ENCODE measurements around the gene CASS4. TPM values are rescaled to one million over a fixed set of nuclear protein-coding genes. Genes with fewer than 3 reads are reported as not detected.

CASS4 gene
- total RNA-seq, 2 donors from 2014 or later: 0.52 TPM; not detected in 1

DNA sequence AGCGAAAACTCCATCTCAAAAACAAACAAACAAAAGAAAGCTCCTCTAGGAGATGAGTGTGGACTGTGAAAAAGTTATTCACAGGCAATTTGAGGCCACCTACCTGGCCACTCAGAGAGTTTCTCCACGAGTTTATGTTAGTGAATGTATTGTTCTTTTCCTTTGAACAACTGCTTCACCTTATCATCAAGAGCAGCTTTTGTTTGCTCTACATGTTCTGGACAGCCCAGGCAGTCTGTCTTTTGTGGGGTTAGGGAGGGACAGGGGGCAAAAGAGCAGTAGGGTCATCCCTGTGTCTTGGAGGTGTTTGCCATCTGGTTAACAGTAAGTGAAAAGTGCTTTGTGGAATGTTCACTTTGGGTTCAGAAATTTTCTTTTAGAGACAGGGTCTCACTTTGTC lies 8.0 kb downstream of the CASS4 start:
- no peaks in the 10 kb centered on the region for H3K9me3 ChIP-seq
- 59 to 65% methylated on average over 2 of the region's 2 CpGs for WGBS, 2 donors
- no peaks in the 10 kb centered on the region for H3K4me1 ChIP-seq
- H3K27me3 ChIP-seq: no peaks in the 10 kb centered on the region
- DNase-seq (no peak), ATAC-seq (no peak)
- no peak overlapping the region for H3K4me3 ChIP-seq
- TF ChIP-seq, protein P1, sequence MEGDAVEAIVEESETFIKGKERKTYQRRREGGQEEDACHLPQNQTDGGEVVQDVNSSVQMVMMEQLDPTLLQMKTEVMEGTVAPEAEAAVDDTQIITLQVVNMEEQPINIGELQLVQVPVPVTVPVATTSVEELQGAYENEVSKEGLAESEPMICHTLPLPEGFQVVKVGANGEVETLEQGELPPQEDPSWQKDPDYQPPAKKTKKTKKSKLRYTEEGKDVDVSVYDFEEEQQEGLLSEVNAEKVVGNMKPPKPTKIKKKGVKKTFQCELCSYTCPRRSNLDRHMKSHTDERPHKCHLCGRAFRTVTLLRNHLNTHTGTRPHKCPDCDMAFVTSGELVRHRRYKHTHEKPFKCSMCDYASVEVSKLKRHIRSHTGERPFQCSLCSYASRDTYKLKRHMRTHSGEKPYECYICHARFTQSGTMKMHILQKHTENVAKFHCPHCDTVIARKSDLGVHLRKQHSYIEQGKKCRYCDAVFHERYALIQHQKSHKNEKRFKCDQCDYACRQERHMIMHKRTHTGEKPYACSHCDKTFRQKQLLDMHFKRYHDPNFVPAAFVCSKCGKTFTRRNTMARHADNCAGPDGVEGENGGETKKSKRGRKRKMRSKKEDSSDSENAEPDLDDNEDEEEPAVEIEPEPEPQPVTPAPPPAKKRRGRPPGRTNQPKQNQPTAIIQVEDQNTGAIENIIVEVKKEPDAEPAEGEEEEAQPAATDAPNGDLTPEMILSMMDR (IDR thresholded peaks at IDR 0.05): no peak
- TF ChIP-seq POLR2A (IDR thresholded peaks at IDR 0.05): no peak
- intact Hi-C loops (cut with DNase I): no loop called here
- H3K27ac ChIP-seq: no peak overlapping the region
- H3K36me3 ChIP-seq (replicated peaks in 1 of 2; ENCODE audit: insufficient read depth in 1 of 2, low read depth in 2 of 2): no peaks in the 10 kb centered on the region

DNA sequence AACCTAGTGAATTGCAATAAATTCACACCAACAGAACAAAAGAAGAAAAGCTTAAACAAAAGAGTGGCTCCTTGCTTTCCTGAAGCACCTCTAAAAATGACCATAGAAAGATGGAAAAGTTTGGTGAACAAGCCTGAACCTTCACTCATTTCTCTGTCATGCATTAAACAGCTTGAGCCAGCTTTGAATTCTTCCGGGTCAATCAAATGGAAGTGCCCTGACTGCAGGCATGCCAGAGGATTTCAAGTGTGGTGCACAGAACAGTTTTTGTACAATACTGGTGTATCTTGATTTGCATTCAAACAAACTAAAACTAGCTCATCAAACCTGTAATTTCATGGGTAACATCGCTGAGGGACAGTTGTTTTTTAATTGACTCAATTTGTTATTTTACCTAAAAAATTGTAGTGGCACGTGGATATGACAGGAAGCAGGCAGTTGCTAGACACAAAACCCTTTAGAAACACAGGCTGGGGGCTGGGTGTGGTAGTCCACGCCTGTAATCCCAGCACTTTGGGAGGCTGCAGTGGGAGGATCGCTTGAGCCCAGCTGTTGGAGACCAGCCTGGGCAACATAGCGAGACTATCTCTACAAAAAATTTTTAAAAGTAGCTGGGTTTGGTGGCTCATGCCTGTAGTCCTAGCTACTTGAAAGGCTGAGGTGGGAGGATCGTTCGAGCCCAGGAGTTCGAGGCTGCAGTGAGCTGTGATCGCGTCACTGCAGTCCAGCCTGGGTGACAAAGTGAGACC lies 9.1 kb downstream of the CASS4 start:
- TF ChIP-seq POLR2A (IDR thresholded peaks at IDR 0.05): no peak
- TF ChIP-seq, protein P1 (IDR thresholded peaks at IDR 0.05): no peak
- no peaks in the 10 kb centered on the region for H3K36me3 ChIP-seq (replicated peaks in 1 of 2; ENCODE audit: insufficient read depth in 1 of 2, low read depth in 2 of 2)
- intact Hi-C loops (cut with DNase I): no loop called here
- H3K27me3 ChIP-seq: no peaks in the 10 kb centered on the region
- H3K9me3 ChIP-seq: no peaks in the 10 kb centered on the region
- no peaks in the 10 kb centered on the region for H3K4me1 ChIP-seq
- no peak overlapping the region for H3K27ac ChIP-seq
- no peak overlapping the region for H3K4me3 ChIP-seq
- no peak for DNase-seq
- 75% methylated on average over 11 of the region's 11 CpGs for WGBS, 2 donors
- ATAC-seq: no peak

DNA sequence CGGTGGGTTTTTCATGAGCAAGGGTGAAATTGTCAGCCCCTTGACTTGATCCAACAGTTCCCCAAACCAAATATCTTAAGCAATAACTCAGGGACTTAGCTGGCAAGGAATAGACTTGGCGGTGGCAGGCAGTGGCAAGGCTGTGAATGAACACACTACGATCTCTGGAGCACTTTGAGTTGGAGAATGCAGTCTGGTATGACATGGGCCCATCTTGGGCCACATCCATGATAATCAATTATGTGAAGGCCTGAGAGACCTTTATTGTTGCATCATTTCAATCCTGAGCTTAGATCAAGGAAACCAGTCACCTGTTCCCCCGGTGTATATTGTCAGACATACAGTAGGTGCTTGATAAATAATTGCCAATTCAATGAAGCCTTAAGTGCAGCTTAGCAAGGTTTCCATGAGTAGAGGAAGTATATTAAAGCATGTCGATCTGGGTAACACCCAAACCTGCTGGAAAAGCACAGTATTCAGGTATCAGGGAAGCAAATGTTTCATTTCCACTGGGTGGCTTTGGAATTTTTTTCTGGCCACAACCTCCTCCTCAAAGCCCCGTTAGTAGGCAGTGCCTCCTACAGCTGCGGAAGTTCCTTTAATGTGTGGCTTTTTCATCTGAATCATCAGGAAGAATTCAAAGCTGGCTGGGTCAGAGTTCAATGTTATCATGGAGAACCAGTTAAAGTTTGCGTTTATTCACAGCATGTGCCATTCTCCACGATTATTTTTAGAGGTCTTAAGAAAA lies 10.2 kb downstream of the CASS4 start:
- Histone ChIP-seq H3K27ac (no peak overlapping the region), H3K9me3 (no peaks in the 10 kb centered on the region), H3K4me3 (no peak overlapping the region), H3K36me3 (replicated peaks in 1 of 2; ENCODE audit: insufficient read depth in 1 of 2, low read depth in 2 of 2) (no peaks in the 10 kb centered on the region), H3K27me3 (no peaks in the 10 kb centered on the region), H3K4me1 (no peaks in the 10 kb centered on the region)
- intact Hi-C loops (cut with DNase I): no loop called here
- TF ChIP-seq POLR2A (IDR thresholded peaks at IDR 0.05): no peak
- TF ChIP-seq, protein P1 (IDR thresholded peaks at IDR 0.05): no peak
- DNase-seq (no peak), ATAC-seq (no peak)
- WGBS, 2 donors: 55 to 57% methylated on average over 9 of the region's 9 CpGs

DNA sequence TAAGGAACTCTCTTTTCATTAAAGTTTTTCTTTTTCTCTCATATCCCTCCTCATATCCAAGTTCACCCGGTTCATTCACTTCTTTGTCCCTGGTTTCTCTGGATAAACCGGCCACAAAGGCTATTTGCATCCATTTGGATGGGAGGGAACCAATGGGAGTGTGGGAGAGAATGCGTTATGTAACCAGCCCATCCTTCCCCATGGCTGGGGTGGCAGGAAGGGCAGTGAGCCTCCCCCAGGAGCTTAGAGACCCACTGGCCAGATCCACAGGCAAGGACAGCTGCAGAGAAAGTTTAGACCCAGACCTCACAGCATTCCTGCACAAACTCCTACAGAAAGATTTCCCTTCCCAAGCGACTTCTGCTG lies 10.7 kb downstream of the CASS4 start:
- ATAC-seq (no peak), DNase-seq (no peak)
- 54 to 63% methylated on average over 4 of the region's 4 CpGs for WGBS, 2 donors
- no peaks in the 10 kb centered on the region for H3K9me3 ChIP-seq
- H3K36me3 ChIP-seq (replicated peaks in 1 of 2; ENCODE audit: insufficient read depth in 1 of 2, low read depth in 2 of 2): no peaks in the 10 kb centered on the region
- TF ChIP-seq POLR2A (IDR thresholded peaks at IDR 0.05): no peak
- TF ChIP-seq, protein P1 (IDR thresholded peaks at IDR 0.05): no peak
- no peaks in the 10 kb centered on the region for H3K27me3 ChIP-seq
- no peaks in the 10 kb centered on the region for H3K4me1 ChIP-seq
- intact Hi-C loops (cut with DNase I): no loop called here
- no peak overlapping the region for H3K27ac ChIP-seq
- no peak overlapping the region for H3K4me3 ChIP-seq
